Stimulated activated CD4-positive, alpha-beta T cell treated with anti-CD3 and anti-CD28 coated beads, TNF-alpha, amount 100 ng/mL, for 24 hours (primary cell): ENCODE data around the gene KCNN1.
"Not testable (repeated sequence)": the region's sequence is repeated elsewhere in the genome, so short reads cannot be mapped to it uniquely, and the experiment has no call there.

ENCODE experiments used
- DNase-seq, 3 experiments: peaks; one replicate each; pipeline ENCODE4 v3.0.0-alpha.2; 2020; ENCODE audit warnings: low read depth in 3 of 3

KCNN1 gene

DNA sequence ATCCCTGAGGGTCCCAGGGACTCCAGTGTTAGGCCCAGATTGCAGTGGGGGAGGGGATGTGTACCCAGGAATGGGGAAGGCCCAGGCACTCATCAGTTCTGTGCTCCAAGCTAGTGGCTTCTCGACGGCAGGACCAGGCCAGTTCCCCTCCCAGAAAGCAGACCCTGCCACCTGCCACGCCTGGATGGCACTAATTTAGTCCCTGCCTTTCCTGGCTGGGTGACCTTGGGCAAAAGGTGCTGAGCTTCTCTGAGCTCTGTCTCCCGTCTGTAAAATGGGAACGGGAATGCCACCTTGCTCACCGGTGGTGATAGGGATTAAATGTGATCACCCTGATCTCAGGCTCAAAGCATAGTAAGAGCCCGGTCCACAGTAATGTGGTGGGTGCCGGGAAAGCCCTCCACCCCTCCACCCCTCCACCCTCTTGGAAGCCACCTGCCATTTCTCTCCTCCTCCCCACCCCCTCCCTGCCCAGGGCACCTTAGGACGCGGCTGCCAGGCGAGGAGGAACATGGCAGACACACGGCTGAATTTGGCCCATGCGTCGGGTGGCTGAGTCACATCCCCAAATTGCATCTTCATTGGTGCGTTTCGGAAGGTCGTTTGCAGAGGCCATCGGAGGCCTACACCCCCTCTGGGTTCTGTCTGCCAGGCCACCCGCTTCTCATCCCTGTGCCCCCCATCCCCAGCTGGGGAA lies 2.3 kb downstream of the KCNN1 start:
- no peak for DNase-seq

DNA sequence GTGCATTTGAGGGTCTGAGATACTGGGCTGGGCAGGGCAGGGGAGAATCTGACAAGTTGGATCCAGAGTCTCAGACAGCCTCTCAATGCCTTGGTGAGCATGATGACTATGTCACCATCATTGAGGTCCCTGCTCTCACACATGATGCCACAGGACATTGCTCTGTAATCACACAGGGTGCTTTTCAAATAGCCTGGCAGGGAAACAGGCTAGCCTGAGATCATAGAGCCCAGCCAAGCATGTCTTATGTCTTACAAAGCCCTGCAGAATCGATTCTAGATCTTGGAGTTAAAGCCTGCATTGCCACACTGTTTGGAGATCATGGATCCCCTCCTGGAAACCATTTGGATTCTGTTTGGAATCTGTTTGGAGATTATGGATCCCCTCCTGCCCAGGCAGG lies 5.3 kb downstream of the KCNN1 start:
- DNase-seq: no peak

DNA sequence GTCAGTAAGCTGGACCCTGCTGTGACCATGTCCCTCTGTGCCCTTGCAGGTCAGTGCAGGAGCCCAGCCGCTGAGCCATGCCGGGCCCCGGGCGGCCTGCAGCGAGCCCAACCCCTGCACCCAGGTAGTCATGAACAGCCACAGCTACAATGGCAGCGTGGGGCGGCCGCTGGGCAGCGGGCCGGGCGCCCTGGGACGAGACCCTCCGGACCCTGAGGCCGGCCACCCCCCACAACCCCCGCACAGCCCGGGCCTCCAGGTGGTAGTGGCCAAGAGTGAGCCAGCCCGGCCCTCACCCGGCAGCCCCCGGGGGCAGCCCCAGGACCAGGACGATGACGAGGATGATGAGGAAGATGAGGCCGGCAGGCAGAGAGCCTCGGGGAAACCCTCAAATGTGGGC lies 6.9 kb downstream of the KCNN1 start:
- DNase-seq: no peak

DNA sequence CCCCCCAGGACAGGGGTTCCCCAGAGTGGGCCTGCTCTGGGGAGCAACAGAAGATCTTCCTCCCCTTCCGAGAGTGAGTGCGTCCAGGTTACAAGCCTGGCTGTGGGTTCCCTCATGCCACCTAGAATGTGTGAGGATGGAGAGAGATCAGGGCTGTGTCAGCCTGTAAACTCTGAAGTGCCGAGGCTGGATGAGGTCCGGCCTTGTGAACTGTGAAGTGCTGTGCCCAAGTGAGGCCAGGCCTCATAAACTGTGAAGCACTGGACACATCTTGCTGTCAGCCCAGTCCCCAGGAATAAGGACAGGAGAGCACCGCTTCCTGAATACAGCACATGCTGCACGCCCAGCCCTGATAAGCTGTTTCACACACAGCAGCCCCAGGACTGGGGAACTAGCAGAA lies 7.6 kb downstream of the KCNN1 start:
- DNase-seq: no peak

DNA sequence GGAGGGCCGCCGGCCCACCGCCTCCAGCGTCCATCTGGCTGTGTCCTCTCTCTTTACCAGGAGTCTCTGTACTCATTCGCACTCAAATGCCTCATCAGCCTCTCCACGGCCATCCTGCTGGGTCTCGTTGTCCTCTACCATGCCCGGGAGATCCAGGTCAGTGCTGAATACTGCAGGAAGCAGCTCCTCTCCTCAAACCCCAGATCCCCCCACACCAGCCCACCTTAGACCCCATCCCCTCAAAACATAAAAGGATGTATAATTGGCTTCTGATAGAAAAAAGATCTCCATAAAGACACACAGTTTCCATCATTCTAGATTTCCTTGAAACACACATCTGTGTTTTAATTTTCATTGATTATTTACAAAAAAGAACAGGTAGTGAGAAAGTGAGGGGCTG lies 8.1 kb downstream of the KCNN1 start:
- DNase-seq: no peak

DNA sequence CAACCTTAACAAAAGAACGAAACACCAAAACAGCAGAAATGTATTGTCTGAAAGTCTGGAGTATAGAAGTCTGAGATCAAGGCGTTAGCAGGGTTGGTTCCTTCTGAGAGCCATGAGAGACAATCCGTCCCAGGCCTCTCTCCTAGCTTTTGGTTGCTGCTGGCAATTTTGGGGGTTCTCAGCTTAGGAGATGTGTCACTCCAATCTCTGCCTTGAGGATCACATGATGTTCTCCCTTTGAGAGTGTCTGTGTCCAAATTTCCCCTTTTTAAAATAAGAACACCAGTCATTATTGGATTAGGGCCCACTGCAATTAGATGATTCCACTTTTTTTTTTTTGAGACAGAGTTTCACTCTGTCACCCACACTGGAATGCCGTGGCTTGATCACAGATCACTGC lies 10.1 kb downstream of the KCNN1 start:
- no peak for DNase-seq

DNA sequence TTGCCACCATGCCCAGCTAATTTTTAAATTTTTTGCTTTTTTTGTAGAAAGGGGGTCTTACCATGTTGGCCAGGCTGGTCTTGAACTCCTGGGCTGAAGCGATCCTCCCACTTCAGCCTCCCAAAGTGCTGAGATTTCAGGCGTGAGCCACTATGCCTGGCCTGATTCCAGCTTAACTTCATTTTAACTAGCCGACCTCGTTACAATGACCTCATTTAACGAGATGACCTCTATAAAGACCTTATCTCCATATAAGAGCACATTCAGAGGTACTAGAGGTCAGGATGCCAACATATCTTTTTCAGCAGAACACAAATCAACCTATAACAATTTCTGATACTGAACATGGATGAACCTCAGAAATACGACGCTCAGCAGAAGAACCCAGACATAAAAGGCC lies 10.6 kb downstream of the KCNN1 start:
- DNase-seq: no peak

DNA sequence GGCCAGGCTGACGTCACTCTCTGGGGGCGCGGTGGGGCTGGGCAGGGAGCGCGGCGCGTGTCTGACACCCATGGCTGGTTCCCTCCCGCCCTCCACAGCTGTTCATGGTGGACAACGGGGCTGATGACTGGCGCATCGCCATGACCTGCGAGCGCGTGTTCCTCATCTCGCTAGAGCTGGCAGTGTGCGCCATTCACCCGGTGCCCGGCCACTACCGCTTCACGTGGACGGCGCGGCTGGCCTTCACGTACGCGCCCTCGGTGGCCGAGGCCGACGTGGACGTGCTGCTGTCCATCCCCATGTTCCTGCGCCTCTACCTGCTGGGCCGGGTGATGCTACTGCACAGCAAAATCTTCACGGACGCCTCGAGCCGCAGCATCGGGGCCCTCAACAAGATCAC lies 14.7 kb downstream of the KCNN1 start:
- DNase-seq: no peak

DNA sequence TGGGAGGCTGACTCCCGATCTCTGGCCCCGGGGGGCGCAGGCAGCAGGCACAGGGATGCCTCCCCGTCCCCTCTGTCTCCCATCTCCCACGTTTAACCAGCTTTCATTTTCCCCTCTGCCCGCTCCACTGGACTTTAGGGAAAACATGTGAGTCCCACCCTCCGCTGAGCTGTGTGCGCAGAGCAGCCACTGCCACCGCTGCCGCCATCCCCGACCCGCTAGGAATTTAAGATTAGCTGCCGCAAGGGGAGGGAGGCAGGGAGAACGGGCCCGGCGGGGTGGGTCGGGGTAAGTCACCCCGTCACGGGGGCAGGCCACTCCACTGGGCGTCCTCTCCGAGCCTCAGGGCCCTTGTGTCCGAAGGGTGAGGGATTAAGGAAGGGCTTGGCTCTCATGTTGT lies 15.5 kb downstream of the KCNN1 start:
- no peak for DNase-seq

DNA sequence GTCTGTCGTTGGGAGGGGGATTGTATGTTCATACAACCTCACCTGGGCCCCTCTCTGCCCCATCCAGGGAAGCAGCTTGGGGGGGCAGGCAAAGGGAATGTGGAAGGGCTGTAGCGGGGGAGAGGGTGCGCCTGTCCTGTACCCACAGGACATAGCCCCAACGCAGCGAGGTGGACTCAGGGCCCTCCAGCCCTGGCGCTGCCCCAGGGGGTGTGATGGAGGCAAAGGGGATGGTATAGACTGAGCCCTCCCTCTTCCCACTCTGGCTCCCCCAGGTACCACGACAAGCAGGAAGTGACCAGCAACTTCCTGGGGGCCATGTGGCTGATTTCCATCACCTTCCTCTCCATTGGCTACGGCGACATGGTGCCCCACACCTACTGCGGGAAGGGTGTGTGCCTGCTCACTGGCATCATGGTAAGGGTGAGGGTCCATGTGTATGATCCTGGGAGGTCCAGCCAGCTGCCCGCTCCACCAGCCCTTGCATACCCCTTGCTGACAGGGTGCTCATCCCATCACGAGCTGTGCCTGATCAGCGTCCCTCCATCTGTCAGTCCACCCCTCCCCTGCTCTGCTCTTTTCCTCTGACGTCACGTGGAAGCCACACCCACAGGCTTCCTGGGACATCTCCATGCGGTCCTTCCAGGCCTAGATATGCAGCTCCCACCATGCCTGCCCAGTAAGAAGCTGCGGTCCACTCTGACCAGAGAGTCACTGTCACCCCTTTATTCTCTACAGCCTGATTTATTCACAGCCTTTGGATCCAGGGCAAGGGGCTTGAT lies 18.3 kb downstream of the KCNN1 start:
- DNase-seq: no peak

DNA sequence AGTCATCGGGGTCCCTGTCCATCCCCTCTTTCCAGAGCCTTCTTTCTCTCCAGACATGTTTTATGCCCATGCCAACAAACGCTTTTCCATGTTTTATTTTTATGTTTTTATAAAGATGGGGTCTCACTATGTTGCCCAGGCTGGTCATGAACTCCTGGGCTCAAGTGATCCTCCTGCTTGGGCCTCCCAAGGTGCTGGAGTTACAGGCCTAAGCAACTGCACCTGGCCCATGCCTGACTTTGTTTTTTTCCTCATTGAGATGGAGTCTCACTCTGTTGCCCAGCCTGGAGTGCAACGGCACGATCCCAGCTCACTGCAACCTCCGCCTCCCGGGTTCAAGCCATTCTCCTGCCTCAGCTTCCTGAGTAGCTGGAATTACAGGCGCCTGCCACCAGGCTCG lies 19.7 kb downstream of the KCNN1 start:
- not testable (repeated sequence) for DNase-seq

DNA sequence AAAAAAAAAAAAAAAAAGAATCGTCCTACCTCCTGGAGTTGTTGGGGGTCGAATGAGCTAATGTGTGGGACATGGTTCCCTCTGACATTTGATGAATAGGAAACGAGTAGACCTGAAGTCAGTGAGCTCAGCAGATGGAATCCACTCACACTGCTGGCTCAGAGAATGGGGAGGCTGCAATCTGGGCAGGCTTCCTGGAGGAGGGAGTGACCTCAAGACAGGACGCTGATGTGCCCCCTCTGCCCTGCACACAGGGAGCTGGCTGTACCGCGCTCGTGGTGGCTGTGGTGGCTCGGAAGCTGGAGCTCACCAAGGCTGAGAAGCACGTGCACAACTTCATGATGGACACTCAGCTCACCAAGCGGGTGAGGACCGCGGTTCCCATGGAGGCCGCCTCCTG lies 21.3 kb downstream of the KCNN1 start:
- no peak for DNase-seq

DNA sequence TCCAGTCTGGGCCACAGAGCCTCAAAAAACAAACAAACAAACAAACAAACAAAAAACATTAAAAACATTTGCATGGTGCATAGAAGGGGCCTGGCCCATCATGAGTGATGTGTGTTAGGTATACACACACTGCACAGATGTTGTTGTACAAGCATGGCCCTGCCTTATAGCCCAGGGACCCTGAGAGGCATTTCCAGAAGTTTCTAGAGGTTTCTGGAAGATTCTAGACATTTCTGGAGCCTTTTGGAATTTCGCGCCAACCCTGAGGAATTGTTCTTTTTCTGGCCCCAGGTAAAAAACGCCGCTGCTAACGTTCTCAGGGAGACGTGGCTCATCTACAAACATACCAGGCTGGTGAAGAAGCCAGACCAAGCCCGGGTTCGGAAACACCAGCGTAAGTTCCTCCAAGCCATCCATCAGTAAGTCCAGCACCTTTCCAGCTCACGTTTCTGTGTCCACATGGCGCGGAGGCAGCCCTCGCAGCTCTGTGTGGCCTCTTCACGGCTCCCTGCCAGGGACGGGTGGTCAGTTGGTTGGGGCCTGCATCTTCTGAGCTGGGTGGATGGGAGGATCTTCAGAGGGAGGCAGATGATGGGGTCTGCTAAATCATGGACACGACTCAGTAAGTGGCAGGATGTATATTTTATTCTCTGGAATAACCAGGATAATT lies 22.7 kb downstream of the KCNN1 start:
- DNase-seq: no peak

DNA sequence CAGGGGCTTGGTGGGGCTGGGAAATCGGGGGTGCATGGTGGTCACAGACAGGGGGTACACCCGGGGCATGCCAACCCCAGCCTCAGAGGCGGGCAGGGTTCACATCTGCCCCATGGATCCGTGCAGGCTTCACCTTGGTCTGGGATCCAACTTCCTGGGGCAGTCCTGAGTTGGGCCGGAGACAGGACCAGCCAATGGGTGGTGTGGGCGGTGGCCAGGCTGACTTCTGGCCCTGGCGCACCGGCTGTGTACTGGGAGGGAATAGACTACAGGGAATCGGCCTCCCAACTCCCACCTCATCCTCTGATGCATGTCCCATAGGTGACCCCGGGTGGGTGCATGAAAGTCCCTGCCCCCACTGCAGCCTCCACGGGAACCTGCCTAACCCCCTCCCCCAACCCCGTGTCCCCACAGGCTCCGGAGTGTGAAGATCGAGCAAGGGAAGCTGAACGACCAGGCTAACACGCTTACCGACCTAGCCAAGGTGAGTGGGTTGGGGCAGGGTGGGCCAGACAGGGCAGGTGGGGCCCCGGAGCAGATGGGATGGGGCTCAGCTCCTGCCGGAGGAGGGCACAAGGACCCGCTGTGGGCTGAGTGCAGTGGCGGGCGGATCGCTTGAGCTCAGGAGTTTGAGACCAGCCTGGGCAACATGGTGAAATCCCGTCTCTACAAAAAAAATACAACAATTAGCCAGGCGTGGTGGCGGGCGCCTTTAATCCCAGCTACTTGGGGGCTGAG lies 26.3 kb downstream of the KCNN1 start:
- no peak for DNase-seq

DNA sequence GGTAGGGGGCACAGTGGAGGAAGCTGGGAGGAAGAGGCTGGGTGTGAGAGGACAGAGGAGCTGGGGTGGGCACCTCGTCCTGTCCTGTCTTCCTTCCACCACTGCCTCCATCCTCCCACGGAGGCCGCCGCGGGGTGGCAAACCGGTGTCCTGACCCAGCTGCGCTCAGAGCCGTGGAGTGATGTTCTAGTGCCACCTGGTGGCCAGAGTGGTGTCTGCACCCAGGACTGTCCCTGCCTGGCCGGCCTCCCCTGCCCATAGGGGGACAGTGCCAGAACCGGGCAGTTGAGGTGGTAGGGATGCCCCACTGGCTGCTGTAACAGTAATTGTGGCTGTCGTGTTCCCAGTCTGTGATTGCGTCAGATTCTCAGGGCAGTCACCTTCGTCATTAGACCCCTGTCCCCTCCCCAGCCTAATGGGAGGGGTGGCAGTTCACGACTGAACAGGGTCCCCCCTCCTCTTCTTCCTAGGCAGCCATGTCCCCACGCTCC lies 30.0 kb downstream of the KCNN1 start:
- DNase-seq: peak; percentile 78 to 85 (median 81)

DNA sequence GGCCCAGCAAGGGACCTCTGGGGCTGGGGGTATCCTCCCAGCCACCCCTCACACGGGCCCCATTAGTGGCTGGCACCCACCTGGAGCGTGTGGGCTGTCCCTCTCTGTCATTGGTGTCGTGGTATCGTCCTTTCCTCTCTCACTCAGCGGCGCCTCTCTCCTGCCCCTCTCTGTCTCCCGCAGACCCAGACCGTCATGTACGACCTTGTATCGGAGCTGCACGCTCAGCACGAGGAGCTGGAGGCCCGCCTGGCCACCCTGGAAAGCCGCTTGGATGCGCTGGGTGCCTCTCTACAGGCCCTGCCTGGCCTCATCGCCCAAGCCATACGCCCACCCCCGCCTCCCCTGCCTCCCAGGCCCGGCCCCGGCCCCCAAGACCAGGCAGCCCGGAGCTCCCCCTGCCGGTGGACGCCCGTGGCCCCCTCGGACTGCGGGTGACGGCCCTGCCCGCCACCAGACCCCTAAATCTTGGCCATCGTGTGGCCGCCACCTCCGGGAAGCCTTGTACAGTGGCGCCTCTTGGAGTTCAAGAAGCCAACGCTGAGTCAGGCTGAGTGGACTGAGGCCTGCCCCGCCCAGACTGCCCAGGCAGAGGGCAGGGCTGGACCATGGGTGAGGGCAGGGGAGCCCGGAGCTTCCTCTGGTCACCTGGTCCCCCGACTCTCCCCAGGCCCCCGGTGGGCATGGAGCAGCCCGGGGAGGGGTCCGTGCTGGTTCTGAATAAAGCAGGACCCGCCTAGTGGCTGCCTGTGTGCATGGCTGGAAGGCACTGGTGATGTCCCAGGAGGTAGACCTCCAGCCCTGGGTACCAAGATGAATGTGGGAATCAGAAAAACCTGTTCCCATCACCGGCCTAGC lies 31.3 kb downstream of the KCNN1 start:
- DNase-seq: no peak

DNA sequence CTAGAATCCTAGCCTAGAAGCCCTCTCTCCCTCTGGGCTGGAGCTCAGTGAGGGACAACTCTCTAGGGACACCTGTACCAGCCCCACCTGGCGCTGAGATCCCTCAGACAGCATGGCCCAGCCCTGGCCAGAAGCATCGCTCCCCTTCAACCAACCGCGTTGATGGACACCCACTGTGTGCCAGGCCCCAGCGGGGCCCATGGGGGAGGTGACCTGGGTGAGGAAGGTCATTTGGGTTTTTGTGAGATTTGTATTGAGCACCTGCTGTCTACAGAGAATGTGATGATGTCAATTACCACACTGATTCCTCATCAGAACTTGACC lies 31.9 kb downstream of the KCNN1 start:
- DNase-seq: no peak

DNA sequence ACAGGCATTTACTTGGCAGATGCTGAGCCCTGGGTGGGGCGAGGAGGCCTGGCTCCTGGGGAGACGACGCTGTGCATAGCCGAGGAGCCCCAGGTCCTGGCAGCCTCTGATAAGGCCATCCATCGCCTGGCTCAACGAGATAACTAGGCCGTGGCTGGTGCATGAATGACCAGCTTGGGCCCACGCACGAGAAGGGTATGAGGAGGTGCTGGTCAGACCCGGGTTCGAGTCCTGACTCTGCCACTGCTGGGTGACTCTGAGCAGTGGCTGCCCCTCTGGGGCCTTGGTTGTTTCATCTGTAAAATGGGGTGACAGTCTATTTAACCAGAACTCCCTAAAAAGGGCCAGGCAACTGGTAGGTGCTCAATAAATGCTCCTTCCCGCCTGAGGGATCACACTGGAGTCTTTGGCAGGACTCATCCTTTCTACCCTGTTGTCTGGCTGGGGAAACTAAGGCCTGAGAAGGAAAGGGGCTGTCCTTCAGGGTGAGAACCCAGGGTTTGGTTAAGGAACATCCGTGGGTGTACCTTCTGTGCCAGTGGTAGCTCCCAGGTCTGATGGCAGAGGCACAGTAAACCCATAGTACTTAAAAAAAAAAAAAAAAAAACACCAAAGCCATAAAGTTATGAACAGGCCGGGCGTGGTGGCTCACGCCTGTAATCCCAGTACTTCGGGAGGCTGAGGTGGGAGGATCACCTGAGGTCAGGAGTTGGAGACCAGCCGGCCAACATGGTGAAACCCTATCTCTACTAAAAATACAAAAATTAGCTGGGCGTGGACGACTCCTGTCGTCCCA lies 33.0 kb downstream of the KCNN1 start:
- no peak for DNase-seq

DNA sequence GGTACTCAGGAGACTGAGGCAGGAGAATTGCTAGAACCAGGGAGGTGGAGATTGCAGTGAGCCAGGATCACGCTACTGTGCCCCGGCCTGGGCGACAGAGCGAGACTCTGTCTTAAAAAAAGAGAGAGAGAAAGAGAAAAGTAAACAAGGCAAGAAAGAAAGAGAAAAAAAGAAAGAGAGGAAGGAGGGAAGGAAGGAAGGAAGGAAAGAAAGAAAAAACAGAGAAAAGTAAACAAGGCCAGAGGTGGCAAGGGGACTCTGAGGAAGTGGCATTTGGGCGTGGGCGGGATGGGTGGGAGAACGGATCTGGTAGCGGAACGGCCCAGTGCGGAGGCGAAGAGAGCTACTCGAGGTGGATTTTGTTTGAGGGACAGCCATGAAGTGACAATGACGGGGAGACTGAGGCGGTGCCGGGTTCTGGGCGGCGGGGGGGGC lies 33.6 kb downstream of the KCNN1 start:
- DNase-seq: no peak
